UCSD-AML1 (cell line): Measurements from ENCODE around the gene LRRC4B.

ENCODE experiments used
- DNase-seq: peaks from one replicate; lab custom pipeline; 2025; ENCODE audit not compliant: unreplicated experiment; lab: John Stamatoyannopoulos, UW

LRRC4B gene

GRCh38 chr19:50554212-50554611, 14.0 kb downstream of the LRRC4B start:
- DNase-seq = no peak

- no peak for DNase-seq
Measured at GRCh38 chr19:50553134-50553703, 15.0 kb downstream of the LRRC4B start.

- no peak for DNase-seq
Measured at GRCh38 chr19:50552540-50552939, 15.7 kb downstream of the LRRC4B start.

GRCh38 chr19:50551715-50552187, 16.5 kb downstream of the LRRC4B start:
- no peak for DNase-seq

GRCh38 chr19:50551034-50551714, 17.1 kb downstream of the LRRC4B start:
- DNase-seq = no peak

- DNase-seq = no peak
Measured at GRCh38 chr19:50550594-50550966, 17.7 kb downstream of the LRRC4B start.

GRCh38 chr19:50549927-50550593, 18.2 kb downstream of the LRRC4B start:
- no peak for DNase-seq

- DNase-seq = no peak
Measured at GRCh38 chr19:50549059-50549926, 18.9 kb downstream of the LRRC4B start.

- DNase-seq = no peak
Measured at GRCh38 chr19:50548191-50549058, 19.8 kb downstream of the LRRC4B start.

GRCh38 chr19:50547385-50548190, 20.6 kb downstream of the LRRC4B start:
- DNase-seq = no peak

- no peak for DNase-seq
Measured at GRCh38 chr19:50546527-50547221, 21.6 kb downstream of the LRRC4B start.

- no peak for DNase-seq
Measured at GRCh38 chr19:50542943-50543342, 25.3 kb downstream of the LRRC4B start.

GRCh38 chr19:50537769-50538230, 30.4 kb downstream of the LRRC4B start:
- DNase-seq = peak; percentile 83

- DNase-seq = no peak
Measured at GRCh38 chr19:50537306-50537685, 30.9 kb downstream of the LRRC4B start.

- no peak for DNase-seq
Measured at GRCh38 chr19:50536662-50537305, 31.5 kb downstream of the LRRC4B start.

GRCh38 chr19:50535672-50536187, 32.5 kb downstream of the LRRC4B start:
- DNase-seq = no peak

GRCh38 chr19:50534478-50534877, 33.8 kb downstream of the LRRC4B start:
- no peak for DNase-seq

GRCh38 chr19:50532952-50533351, 35.3 kb downstream of the LRRC4B start:
- DNase-seq = no peak
